Stimulated activated CD4-positive, alpha-beta T cell treated with anti-CD3 and anti-CD28 coated beads, Interleukin-15, amount 100 ng/mL, for 24 hours (primary cell): ENCODE results near the gene NHLH1.

Experiments
- DNase-seq: peaks from one replicate; pipeline ENCODE4 v3.0.0-alpha.2; 2020

NHLH1 gene

GRCh38 chr1:160366731-160367515 lies at the start of gene NHLH1:
TSS of gene NHLH1 (plus strand) at chr1:160367071. CDS start at chr1:160370732, 3,661 bp downstream.
- DNase-seq: no peak

DNA sequence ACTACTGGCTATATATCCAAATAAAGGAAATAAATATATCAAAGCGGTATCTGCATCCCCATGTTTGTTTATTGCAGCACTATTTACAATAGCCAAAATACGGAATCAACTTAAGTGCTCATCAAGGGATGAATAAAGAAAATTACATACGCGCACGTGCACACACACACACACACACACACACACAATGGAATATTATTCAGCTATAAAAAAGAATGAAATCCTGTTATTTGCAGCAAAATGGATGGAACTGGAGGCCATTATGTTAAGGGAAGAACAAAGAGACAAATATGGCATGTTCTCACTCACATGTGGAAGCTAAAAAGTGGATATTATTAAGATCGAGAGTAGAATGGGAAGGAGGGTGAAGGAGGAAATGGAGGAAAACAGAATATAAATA lies 44.0 kb upstream of the NHLH1 start:
- DNase-seq: no peak

GRCh38 chr1:160325252-160325651 lies 41.6 kb upstream of the NHLH1 start:
- no peak for DNase-seq

GRCh38 chr1:160326418-160326817 lies 40.5 kb upstream of the NHLH1 start:
- no peak for DNase-seq

DNA sequence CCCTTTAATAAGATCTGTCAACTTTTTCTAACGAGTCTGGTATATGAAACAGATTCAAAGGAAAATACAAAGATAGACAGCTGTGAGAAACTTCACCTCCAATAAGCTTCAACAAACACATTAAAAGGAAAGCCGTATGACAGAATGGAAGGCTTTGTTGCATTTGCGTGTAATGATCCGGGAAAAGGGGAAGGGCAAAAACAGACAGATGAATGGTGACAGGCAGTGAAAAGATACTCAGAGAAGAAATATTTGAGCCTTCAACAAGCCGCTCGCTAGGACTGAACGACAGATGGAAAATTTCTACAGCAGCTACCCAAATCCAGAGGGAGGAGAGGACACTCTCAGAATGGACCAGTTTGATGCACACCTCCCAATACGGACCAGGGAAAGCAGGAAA lies 38.7 kb upstream of the NHLH1 start:
- DNase-seq: no peak

DNA sequence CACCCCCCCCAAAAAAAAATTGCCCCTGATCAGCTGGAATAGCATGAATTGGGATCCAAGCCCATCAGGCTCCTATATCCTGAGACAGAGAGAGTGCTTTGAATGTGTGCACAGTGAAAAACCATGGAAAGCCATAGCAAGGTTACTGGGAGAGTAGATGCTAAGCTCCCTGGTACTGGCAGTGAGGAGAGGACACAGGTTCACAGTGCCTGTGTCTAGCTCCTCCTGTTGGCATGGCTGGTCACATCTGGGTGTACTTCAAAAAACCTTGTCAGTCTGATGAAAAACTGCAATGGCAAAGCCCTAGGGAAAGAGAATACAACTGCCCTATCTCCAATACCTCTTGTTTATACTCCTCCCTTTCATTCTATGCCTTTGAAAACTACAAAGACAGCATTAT lies 36.8 kb upstream of the NHLH1 start:
- no peak for DNase-seq

DNA sequence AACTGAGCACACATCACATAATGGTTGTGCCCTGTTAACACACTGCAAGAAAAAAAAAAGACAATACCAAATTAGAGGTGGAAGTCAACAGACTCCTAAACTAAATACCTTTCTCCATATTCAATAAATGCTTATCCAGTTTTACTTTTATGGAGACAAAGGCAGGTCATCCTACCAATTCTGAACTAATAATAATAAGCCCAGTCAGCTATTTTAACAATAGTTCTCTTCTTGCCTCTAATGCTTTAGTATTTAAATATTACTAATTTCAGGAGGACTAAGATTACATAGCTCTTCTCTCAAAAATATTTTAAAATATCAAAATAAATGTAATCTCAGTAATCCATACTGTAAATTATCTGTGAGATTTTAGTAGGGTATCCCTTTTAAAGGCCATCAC lies 34.4 kb upstream of the NHLH1 start:
- DNase-seq: no peak

DNA sequence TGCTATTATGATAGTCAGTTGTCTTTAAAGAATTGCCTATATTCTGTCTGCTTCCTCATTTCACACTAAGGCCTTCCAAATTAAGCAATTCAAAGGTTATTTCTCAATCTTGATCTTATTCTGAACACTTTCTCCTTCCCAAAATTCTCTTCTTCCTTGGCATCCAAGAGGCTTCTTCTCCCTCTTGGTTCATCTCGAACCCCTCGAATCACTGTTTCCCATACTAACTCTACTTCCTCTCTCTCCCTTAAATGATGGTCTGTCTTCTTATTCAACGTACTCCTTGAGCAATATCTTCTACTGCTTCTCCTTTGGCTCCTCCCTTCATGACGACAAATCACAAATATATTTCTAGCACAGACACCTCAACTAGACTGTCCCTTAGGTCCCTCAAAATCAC lies 28.3 kb upstream of the NHLH1 start:
- DNase-seq: no peak

GRCh38 chr1:160340146-160340545 lies 26.7 kb upstream of the NHLH1 start:
- DNase-seq: no peak

- no peak for DNase-seq
Observed at GRCh38 chr1:160340866-160341265, 26.0 kb upstream of the NHLH1 start.

DNA sequence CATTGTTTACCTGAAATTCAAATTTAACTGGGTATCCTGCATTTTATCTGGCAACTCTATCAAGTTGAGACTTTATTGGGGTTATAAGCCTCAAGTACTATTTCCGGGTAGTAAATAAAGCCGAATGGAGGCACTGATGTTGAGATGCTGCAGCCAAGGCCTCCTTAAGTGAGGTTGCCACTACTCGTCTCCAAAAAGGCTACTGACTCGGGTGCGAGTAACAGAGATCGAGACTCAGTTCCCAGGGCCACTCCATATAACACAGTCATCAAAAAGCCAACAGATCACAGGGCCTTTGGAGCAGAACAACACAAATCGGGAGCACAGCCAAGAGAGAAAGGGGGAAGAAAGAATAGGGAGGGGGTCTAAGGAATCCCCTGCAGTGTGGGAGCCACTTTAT lies 24.3 kb upstream of the NHLH1 start:
- peak; percentile 9 for DNase-seq

DNA sequence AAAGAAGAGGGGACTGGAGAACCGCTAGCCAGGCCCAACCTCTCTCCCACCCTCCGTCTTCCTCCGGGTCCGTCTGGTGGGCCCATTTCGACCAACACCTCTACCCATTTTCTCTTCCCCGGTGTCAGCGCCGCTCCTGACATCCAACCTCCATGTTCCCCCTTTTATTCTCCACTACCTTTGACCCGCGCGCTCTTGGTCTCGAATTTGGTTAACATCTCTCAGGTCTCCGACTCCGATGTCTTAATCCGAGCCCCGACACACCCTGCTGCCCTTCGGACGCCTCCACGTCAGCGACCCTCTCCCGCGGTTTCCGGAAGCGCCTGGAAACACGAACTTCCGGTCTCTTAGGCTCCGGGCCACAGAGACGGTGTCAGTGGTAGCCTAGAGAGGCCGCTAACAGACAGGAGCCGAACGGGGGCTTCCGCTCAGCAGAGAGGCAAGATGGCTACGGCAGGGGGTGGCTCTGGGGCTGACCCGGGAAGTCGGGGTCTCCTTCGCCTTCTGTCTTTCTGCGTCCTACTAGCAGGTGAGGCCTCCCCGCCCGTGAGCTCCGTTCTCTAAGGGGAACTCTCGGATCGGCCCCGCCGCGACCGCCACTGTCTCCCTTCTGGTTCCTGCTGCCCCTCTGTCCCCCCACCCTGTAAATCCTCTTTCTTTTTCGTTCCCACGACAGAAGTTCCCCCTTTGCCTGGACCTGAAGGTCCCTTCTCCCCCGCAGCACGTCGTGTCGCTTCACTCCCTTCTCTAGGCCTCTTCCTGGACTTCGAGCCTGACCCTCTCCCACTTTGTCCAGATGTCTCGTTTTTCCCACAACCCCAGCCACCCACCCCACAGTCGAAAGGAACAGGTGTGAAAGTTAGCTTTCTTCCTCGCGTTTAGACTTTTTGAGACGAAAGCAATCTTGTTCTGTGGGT lies 23.7 kb upstream of the NHLH1 start, which contains the start of the genes COPA and NCSTN:
Gene COPA (minus strand): TSS at position 298 of the 917 bp plus-strand sequence. CDS start 80 bp downstream, at position 218.
Gene NCSTN (plus strand): TSS at position 431 of the 917 bp plus-strand sequence. CDS start 14 bp downstream, at position 445.
- peak; percentile 93 for DNase-seq

DNA sequence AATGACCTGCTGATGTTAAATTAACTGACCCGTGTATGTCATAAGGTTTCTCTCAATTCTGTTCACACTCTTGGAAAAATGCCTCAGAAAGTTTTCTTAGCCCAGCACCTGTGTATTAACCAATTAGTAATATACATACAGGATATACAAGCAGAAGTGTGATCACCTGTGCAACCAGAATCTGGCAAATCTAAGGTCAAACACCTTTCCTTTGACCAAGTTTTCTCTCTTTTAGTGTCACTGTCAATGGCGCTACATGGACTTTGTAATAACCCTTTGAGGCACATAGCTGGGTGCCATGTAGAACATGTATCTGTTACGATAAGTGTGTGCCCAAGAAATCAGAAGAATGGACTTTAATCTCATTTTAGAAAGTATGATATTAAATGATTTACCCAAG lies 22.6 kb upstream of the NHLH1 start:
- no peak for DNase-seq

DNA sequence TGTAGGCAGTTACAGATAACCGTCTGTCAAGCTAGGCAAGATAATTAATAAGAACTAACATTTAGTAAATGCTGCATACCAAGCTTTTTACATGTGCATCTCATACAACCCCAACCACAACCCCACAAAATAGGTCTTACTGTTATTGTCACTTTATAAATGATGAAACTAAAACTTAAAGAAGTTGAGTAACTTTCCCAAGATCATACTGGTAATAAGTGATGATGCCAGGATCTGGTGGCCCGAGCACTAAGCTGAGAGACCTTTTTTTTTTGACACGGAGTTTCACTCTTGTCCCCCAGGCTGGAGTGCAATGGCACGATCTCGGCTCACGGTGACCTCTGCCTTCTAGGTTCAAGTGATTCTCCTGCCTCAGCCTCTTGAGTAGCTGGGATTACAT lies 21.9 kb upstream of the NHLH1 start:
- DNase-seq: no peak

DNA sequence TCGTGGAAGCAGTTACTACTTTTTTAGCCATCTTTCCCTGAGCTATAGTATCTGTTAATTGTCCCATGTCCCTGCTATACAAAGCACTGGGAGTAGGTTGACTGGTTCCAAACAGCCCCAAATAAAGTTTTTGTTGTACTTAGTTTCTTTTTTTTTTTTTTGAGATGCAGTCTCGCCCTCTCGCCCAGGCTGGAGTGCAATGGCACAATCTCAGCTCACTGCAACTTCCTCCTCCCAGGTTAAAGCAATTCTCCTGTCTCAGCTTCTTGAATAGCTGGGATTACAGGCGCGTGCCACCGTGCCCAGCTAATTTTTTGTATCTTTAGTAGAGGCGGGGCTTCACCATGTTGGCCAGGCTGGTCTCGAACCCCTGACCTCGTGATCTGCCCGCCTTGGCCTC lies 20.4 kb upstream of the NHLH1 start:
- no peak for DNase-seq

DNA sequence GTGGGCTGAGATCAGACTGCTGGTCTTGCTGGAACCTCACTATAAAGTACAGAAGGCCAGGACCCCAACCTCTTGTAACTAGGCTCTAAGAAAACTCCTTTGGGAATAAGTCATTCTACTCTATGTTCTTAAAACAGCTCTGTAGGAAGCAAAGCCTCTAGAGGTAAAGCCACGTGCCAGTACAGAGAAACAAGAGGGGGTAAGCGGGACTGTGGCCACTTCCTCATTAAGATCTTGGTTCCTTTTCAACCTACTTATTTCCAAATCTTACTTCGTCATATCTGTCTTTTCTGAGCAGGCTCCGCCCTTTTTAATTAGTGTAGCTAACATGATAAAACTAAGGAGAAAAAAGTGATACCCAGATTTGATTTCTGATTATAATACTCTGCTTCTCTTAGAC lies 19.9 kb upstream of the NHLH1 start:
- DNase-seq: no peak

DNA sequence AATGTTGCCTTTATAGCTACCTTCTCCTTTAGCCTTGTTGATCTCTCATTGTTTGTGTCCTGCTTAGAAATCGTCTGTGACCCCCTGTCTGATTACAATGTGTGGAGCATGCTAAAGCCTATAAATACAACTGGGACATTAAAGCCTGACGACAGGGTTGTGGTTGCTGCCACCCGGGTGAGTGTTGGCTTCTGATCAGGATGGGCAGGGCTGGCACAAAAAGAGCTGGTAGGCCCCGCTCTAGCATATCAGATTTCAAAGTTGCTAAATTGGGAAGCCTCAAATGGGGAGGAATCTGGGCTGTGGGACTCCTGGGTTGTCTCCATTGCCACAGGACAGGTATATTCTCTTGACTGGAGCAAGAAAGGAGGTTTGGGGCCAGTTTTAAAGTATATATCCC lies 15.2 kb upstream of the NHLH1 start:
- no peak for DNase-seq

DNA sequence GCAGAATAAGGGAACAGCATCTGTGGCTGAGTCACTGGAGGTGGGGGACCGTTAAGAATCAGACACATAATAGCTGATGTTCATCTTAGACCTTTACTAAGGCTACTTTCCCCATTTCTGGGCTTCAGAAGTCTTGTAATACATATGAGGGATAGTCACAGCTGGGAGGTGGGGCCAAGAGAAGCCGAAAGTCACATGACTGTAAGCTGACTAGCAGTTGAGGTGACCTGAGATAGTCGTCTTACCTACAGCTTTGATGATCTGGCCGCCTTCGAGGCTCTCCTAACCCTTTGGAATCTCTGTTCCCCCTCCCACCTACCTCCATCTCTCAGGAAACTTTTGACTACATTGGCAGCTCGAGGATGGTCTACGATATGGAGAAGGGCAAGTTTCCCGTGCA lies 14.3 kb upstream of the NHLH1 start:
- DNase-seq: no peak

GRCh38 chr1:160353223-160353622 lies 13.6 kb upstream of the NHLH1 start:
- no peak for DNase-seq

GRCh38 chr1:160354388-160354985 lies 12.4 kb upstream of the NHLH1 start:
- peak; percentile 25 for DNase-seq

GRCh38 chr1:160357286-160358002 lies 9.4 kb upstream of the NHLH1 start:
- no peak for DNase-seq

DNA sequence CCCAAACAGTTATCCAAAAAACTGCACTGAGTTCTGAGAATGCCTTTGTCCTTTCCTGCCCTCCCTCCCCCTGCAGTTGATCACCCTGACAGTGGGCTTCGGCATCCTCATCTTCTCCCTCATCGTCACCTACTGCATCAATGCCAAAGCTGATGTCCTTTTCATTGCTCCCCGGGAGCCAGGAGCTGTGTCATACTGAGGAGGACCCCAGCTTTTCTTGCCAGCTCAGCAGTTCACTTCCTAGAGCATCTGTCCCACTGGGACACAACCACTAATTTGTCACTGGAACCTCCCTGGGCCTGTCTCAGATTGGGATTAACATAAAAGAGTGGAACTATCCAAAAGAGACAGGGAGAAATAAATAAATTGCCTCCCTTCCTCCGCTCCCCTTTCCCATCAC lies 8.8 kb upstream of the NHLH1 start:
- no peak for DNase-seq
